CD4-positive, alpha-beta T cell (primary cell): ENCODE measurements around the gene C2orf76. TPM values are rescaled to one million over a fixed set of nuclear protein-coding genes. Genes with fewer than 3 reads are reported as not detected.
"Not testable (repeated sequence)": the region's sequence is repeated elsewhere in the genome, so short reads cannot be mapped to it uniquely, and the experiment has no call there.

Experiments
- ATAC-seq: fragments of 200-7000 bp; cut with Tn5 transposase; one replicate; pipeline ENCODE4 v1.10.0; 2022; ENCODE audit warnings: mild to moderate bottlenecking; ENCODE audit not compliant: poor library complexity
- CTCF ChIA-PET: fragments of 350-600 bp; sonication (Branson Sonifier 250); formaldehyde crosslinking; loops from one replicate; lab custom pipeline; 2021; ENCODE audit warnings: antibody characterized with exemption, inconsistent platforms; lab: Charles Lee
- POLR2A ChIA-PET: fragments of 350-600 bp; sonication (Branson Sonifier 250); formaldehyde crosslinking; loops from one replicate; lab custom pipeline; 2021; ENCODE audit warnings: antibody characterized with exemption, inconsistent platforms; lab: Charles Lee
- DNase-seq, 14 experiments: peaks; one replicate each; pipeline ENCODE4 v3.0.0-alpha.2; 2013 to 2020; ENCODE audit warnings: mixed read lengths in 2 of 14
- H3K27ac ChIP-seq, 2 donors: one replicate each; pipeline versions ENCODE4 v1.5.1 to v1.7.0; 2013; ENCODE audit warnings: low read length in 2 of 2, low read depth in 1 of 2, mild to moderate bottlenecking in 1 of 2
- H3K27me3 ChIP-seq, 2 experiments: 1 replicate in 1 of 2; 2 replicates in 1 of 2; pipeline versions ENCODE4 v1.6.1 to v1.7.0; 2013; ENCODE audit warnings: low read length in 2 of 2, control low read depth in 1 of 2, mild to moderate bottlenecking in 1 of 2, moderate library complexity in 1 of 2; ENCODE audit not compliant: insufficient read depth in 2 of 2, control insufficient read depth in 1 of 2
- H3K36me3 ChIP-seq: one replicate; pipeline ENCODE4 v1.6.1; 2013; ENCODE audit warnings: low read length, control low read depth; ENCODE audit not compliant: insufficient read depth
- H3K4me1 ChIP-seq: one replicate; pipeline ENCODE4 v1.6.1; 2013; ENCODE audit warnings: low read length, control low read depth; ENCODE audit not compliant: insufficient read depth
- H3K4me3 ChIP-seq: one replicate; pipeline ENCODE4 v1.5.1; 2013; ENCODE audit warnings: mild to moderate bottlenecking, low read length, moderate library complexity
- H3K9me3 ChIP-seq, 2 experiments: 1 replicate in 1 of 2; 2 replicates in 1 of 2; pipeline versions ENCODE4 v1.6.1 to v1.7.0; 2013; ENCODE audit warnings: low read length in 2 of 2, mild to moderate bottlenecking in 2 of 2, control low read depth in 1 of 2, moderate library complexity in 1 of 2; ENCODE audit not compliant: control insufficient read depth in 1 of 2, insufficient read depth in 1 of 2
- H3K27ac Mint-ChIP-seq: one replicate; pipeline ENCODE4 v1.8.0; 2020; ENCODE audit warnings: mixed read lengths
- H3K27me3 Mint-ChIP-seq: one replicate; pipeline ENCODE4 v1.8.0; 2021; ENCODE audit warnings: mixed read lengths
- H3K36me3 Mint-ChIP-seq: one replicate; pipeline ENCODE4 v1.8.0; 2021; ENCODE audit warnings: low read depth, mixed read lengths
- H3K4me1 Mint-ChIP-seq: one replicate; pipeline ENCODE4 v1.8.0; 2021; ENCODE audit warnings: low read depth, mixed read lengths
- H3K4me3 Mint-ChIP-seq: one replicate; pipeline ENCODE4 v1.8.0; 2020; ENCODE audit warnings: mild to moderate bottlenecking, mixed read lengths
- H3K9me3 Mint-ChIP-seq: one replicate; pipeline ENCODE4 v1.8.0; 2020; ENCODE audit warnings: mixed read lengths
- CTCF ChIP-seq: fragments of 200-600 bp; IDR thresholded peaks from one replicate; pipeline ENCODE4 v1.8.0; 2022; ENCODE audit warnings: antibody characterized with exemption, mild to moderate bottlenecking
- intact Hi-C, 2 experiments: fragments of 100-400 bp; cut with DNase I in 1 of 2; cut with micrococcal nuclease in 1 of 2; formaldehyde crosslinking; loops; one replicate each; pipeline versions ENCODE4 v1.15.1 to v1.9.0; 2023 to 2025; cut with DNase I, micrococcal nuclease
- total RNA-seq, 174 experiments: library from RNA in 2 of 174; stranded (reverse) in 2 of 174; gene quantifications; one replicate each; pipeline ENCODE4 v1.2.3 and lab custom pipeline; 2021 to 2026

Gene C2orf76
- total RNA-seq, 2 experiments from 2014 or later: 2.8 to 4.5 TPM

GRCh38 chr2:119280680-119281079 lies 86.0 kb downstream of the C2orf76 start:
- Mint-ChIP-seq H3K4me3 (no peak overlapping the region), H3K36me3 (peaks cover 2% of the 10 kb centered on the region), H3K9me3 (no peaks in the 10 kb centered on the region), H3K27me3 (no peaks in the 10 kb centered on the region), H3K4me1 (no peaks in the 10 kb centered on the region), H3K27ac (no peak overlapping the region)
- Histone ChIP-seq H3K4me3 (no peak overlapping the region), H3K9me3 (no peaks in the 10 kb centered on the region), H3K36me3 (no peaks in the 10 kb centered on the region), H3K4me1 (peaks cover 4% of the 10 kb centered on the region), H3K27ac (no peak overlapping the region), H3K27me3 (no peaks in the 10 kb centered on the region)
- intact Hi-C loops: no loop called here
- ChIA-PET POLR2A (no interaction called here), CTCF (interaction anchor here (1.2 kb wide), 1 partner anchor 19 kb away, joined by 3 read pairs; no protein-coding TSS in a partner anchor)
- TF ChIP-seq CTCF: no peak
- ATAC-seq (no peak), DNase-seq (no peak)

- Mint-ChIP-seq H3K4me3 (no peak overlapping the region), H3K9me3 (no peaks in the 10 kb centered on the region), H3K4me1 (no peaks in the 10 kb centered on the region), H3K27ac (no peak overlapping the region), H3K36me3 (no peaks in the 10 kb centered on the region), H3K27me3 (no peaks in the 10 kb centered on the region)
- Histone ChIP-seq H3K36me3 (no peaks in the 10 kb centered on the region), H3K4me3 (no peak overlapping the region), H3K4me1 (peaks cover 4% of the 10 kb centered on the region), H3K9me3 (no peaks in the 10 kb centered on the region), H3K27ac (no peak overlapping the region), H3K27me3 (no peaks in the 10 kb centered on the region)
- ATAC-seq (no peak), DNase-seq (no peak)
- intact Hi-C loops: no loop called here
- POLR2A ChIA-PET: no interaction called here
- TF ChIP-seq CTCF: no peak
- CTCF ChIA-PET: no interaction called here
These were observed 87.0 kb downstream of the C2orf76 start for GRCh38 chr2:119279666-119280065.

GRCh38 chr2:119278946-119279345 lies 87.7 kb downstream of the C2orf76 start:
- no peak for TF ChIP-seq CTCF
- H3K4me1 ChIP-seq: peaks cover 4% of the 10 kb centered on the region
- Mint-ChIP-seq H3K9me3 (no peaks in the 10 kb centered on the region), H3K4me3 (no peak overlapping the region), H3K4me1 (no peaks in the 10 kb centered on the region), H3K36me3 (no peaks in the 10 kb centered on the region), H3K27me3 (no peaks in the 10 kb centered on the region), H3K27ac (no peak overlapping the region)
- no peaks in the 10 kb centered on the region for H3K27me3 ChIP-seq
- H3K9me3 ChIP-seq: peaks cover 0 to under 1% of the 10 kb centered on the region in 2 experiments
- H3K4me3 ChIP-seq: no peak overlapping the region
- no peak overlapping the region for H3K27ac ChIP-seq
- ATAC-seq (no peak), DNase-seq (no peak)
- ChIA-PET CTCF (no interaction called here), POLR2A (no interaction called here)
- no peaks in the 10 kb centered on the region for H3K36me3 ChIP-seq
- intact Hi-C loops: no loop called here

GRCh38 chr2:119278385-119278784 lies 88.2 kb downstream of the C2orf76 start:
- CTCF ChIA-PET, H3K4me1 ChIP-seq, POLR2A ChIA-PET, H3K36me3 Mint-ChIP-seq, ATAC-seq, H3K4me1 Mint-ChIP-seq, H3K27me3 Mint-ChIP-seq, H3K27me3 ChIP-seq, H3K4me3 ChIP-seq, H3K4me3 Mint-ChIP-seq, H3K9me3 ChIP-seq, H3K9me3 Mint-ChIP-seq, H3K27ac Mint-ChIP-seq, H3K36me3 ChIP-seq, intact Hi-C loops, H3K27ac ChIP-seq, DNase-seq: not testable (repeated sequence)
